MV-4-11 (cell line): Measurements from ENCODE around the gene PSG6.
"Not testable (repeated sequence)": the region's sequence is repeated elsewhere in the genome, so short reads cannot be mapped to it uniquely, and the experiment has no call there.

Experiments used
- DNase-seq: peaks from one replicate; lab custom pipeline; 2025; lab: John Stamatoyannopoulos, UW

Gene PSG6

GRCh38 chr19:42917634-42918033 is at the start of gene PSG6:
Gene PSG6, minus strand, starts transcription at chr19:42917894. Its CDS starts 102 bp downstream, at chr19:42917792.
- not testable (repeated sequence) for DNase-seq

- no peak for DNase-seq
Measured at GRCh38 chr19:42965176-42965575, 47.5 kb upstream of the PSG6 start.

GRCh38 chr19:42961119-42961518 is 43.4 kb upstream of the PSG6 start:
- no peak for DNase-seq

GRCh38 chr19:42952126-42952525 is 34.4 kb upstream of the PSG6 start:
- not testable (repeated sequence) for DNase-seq

GRCh38 chr19:42951476-42951875 is 33.8 kb upstream of the PSG6 start:
- not testable (repeated sequence) for DNase-seq

- DNase-seq: peak; percentile 7
Measured at GRCh38 chr19:42942187-42942789, 24.6 kb upstream of the PSG6 start.

GRCh38 chr19:42937107-42937506 is 19.4 kb upstream of the PSG6 start, which contains the start of gene PSG7:
Gene PSG7, minus strand, starts transcription at chr19:42937207. Its CDS starts 131 bp downstream, at chr19:42937076.
- DNase-seq: not testable (repeated sequence)

- DNase-seq: not testable (repeated sequence)
Measured at GRCh38 chr19:42934726-42935125, 17.0 kb upstream of the PSG6 start.

GRCh38 chr19:42934183-42934582 is 16.5 kb upstream of the PSG6 start:
- DNase-seq: not testable (repeated sequence)

- DNase-seq: not testable (repeated sequence)
Measured at GRCh38 chr19:42933412-42933811, 15.7 kb upstream of the PSG6 start.

- DNase-seq: not testable (repeated sequence)
Measured at GRCh38 chr19:42932485-42933101, 14.9 kb upstream of the PSG6 start.

GRCh38 chr19:42930214-42930613 is 12.5 kb upstream of the PSG6 start:
- not testable (repeated sequence) for DNase-seq

GRCh38 chr19:42928896-42929295 is 11.2 kb upstream of the PSG6 start:
- no peak for DNase-seq

GRCh38 chr19:42926781-42927180 is 9.1 kb upstream of the PSG6 start:
- no peak for DNase-seq

- DNase-seq: peak; percentile 20
Measured at GRCh38 chr19:42923106-42923505, 5.4 kb upstream of the PSG6 start.

GRCh38 chr19:42920971-42921370 is 3.3 kb upstream of the PSG6 start:
- DNase-seq: not testable (repeated sequence)

- no peak for DNase-seq
Measured at GRCh38 chr19:42919757-42920079, 2.0 kb upstream of the PSG6 start.

GRCh38 chr19:42919070-42919756 is 1.5 kb upstream of the PSG6 start:
- not testable (repeated sequence) for DNase-seq

GRCh38 chr19:42918377-42919069 is 829 bp upstream of the PSG6 start:
- not testable (repeated sequence) for DNase-seq

GRCh38 chr19:42916931-42917330 is 763 bp downstream of the PSG6 start:
- not testable (repeated sequence) for DNase-seq

GRCh38 chr19:42913516-42913915 is 4.2 kb downstream of the PSG6 start:
- DNase-seq: not testable (repeated sequence)

- not testable (repeated sequence) for DNase-seq
Measured at GRCh38 chr19:42912941-42913340, 4.8 kb downstream of the PSG6 start.
